ENCODE measurements around the gene FAM227A.
"Not testable (repeated sequence)": the region's sequence is repeated elsewhere in the genome, so short reads cannot be mapped to it uniquely, and the experiment has no call there.

Gene FAM227A

GRCh38 chr22:38611559-38611958, 44.6 kb downstream of the FAM227A start:
- no peak overlapping the region for H3K4me3 ChIP-seq
- H3K27ac ChIP-seq: no peak overlapping the region
- no peak overlapping the region for H3K9ac ChIP-seq (ENCODE audit: insufficient read length)
- no peaks in the 10 kb centered on the region for H3K36me3 ChIP-seq (ENCODE audit: insufficient read depth, low read length)
- no peak for TF ChIP-seq POLR2AphosphoS5 (IDR thresholded peaks at IDR 0.05; ENCODE audit: borderline replicate concordance, low read depth, low read length)
- no peak for TF ChIP-seq EZH2 (IDR thresholded peaks at IDR 0.05)
- no peak for TF ChIP-seq FOXP2 (optimal IDR thresholded peaks at IDR 0.05; ENCODE audit: control extremely low read depth, extremely low read length, insufficient read depth)
- DNase-seq (ENCODE audit: low read depth, low spot score): no peak
- H3K9me3 ChIP-seq (ENCODE audit: low read depth, low read length): no peaks in the 10 kb centered on the region

- Histone ChIP-seq H3K9ac (ENCODE audit: insufficient read length) (no peak overlapping the region), H3K27ac (no peak overlapping the region), H3K4me3 (no peak overlapping the region), H3K36me3 (ENCODE audit: insufficient read depth, low read length) (no peaks in the 10 kb centered on the region), H3K9me3 (ENCODE audit: low read depth, low read length) (no peaks in the 10 kb centered on the region)
- no peak for DNase-seq (ENCODE audit: low read depth, low spot score)
- TF ChIP-seq FOXP2 (optimal IDR thresholded peaks at IDR 0.05; ENCODE audit: control extremely low read depth, extremely low read length, insufficient read depth): no peak
- no peak for TF ChIP-seq POLR2AphosphoS5 (IDR thresholded peaks at IDR 0.05; ENCODE audit: borderline replicate concordance, low read depth, low read length)
- no peak for TF ChIP-seq EZH2 (IDR thresholded peaks at IDR 0.05)
Observed at GRCh38 chr22:38610234-38610633, 46.0 kb downstream of the FAM227A start.

GRCh38 chr22:38608992-38609750, 47.0 kb downstream of the FAM227A start:
- no peak for TF ChIP-seq POLR2AphosphoS5 (IDR thresholded peaks at IDR 0.05; ENCODE audit: borderline replicate concordance, low read depth, low read length)
- no peak for TF ChIP-seq EZH2 (IDR thresholded peaks at IDR 0.05)
- TF ChIP-seq FOXP2 (optimal IDR thresholded peaks at IDR 0.05; ENCODE audit: control extremely low read depth, extremely low read length, insufficient read depth): no peak
- Histone ChIP-seq H3K9me3 (ENCODE audit: low read depth, low read length) (no peaks in the 10 kb centered on the region), H3K9ac (ENCODE audit: insufficient read length) (no peak overlapping the region), H3K36me3 (ENCODE audit: insufficient read depth, low read length) (no peaks in the 10 kb centered on the region), H3K4me3 (no peak overlapping the region), H3K27ac (no peak overlapping the region)
- DNase-seq (ENCODE audit: low read depth, low spot score): no peak

GRCh38 chr22:38607680-38608079, 48.5 kb downstream of the FAM227A start:
- DNase-seq (ENCODE audit: low read depth, low spot score): no peak
- TF ChIP-seq EZH2 (IDR thresholded peaks at IDR 0.05): no peak
- TF ChIP-seq FOXP2 (optimal IDR thresholded peaks at IDR 0.05; ENCODE audit: control extremely low read depth, extremely low read length, insufficient read depth): no peak
- TF ChIP-seq POLR2AphosphoS5 (IDR thresholded peaks at IDR 0.05; ENCODE audit: borderline replicate concordance, low read depth, low read length): no peak
- H3K4me3 ChIP-seq: no peak overlapping the region
- no peaks in the 10 kb centered on the region for H3K36me3 ChIP-seq (ENCODE audit: insufficient read depth, low read length)
- H3K9me3 ChIP-seq (ENCODE audit: low read depth, low read length): no peaks in the 10 kb centered on the region
- no peak overlapping the region for H3K9ac ChIP-seq (ENCODE audit: insufficient read length)
- no peak overlapping the region for H3K27ac ChIP-seq

GRCh38 chr22:38602166-38602565, 54.0 kb downstream of the FAM227A start:
- Histone ChIP-seq H3K4me3 (no peak overlapping the region), H3K36me3 (ENCODE audit: insufficient read depth, low read length) (no peaks in the 10 kb centered on the region), H3K9me3 (ENCODE audit: low read depth, low read length) (no peaks in the 10 kb centered on the region), H3K9ac (ENCODE audit: insufficient read length) (no peak overlapping the region), H3K27ac (no peak overlapping the region)
- no peak for DNase-seq (ENCODE audit: low read depth, low spot score)
- TF ChIP-seq EZH2 (IDR thresholded peaks at IDR 0.05) (no peak), POLR2AphosphoS5 (IDR thresholded peaks at IDR 0.05; ENCODE audit: borderline replicate concordance, low read depth, low read length) (no peak), FOXP2 (optimal IDR thresholded peaks at IDR 0.05; ENCODE audit: control extremely low read depth, extremely low read length, insufficient read depth) (no peak)

- no peaks in the 10 kb centered on the region for H3K36me3 ChIP-seq (ENCODE audit: insufficient read depth, low read length)
- no peak for DNase-seq (ENCODE audit: low read depth, low spot score)
- H3K4me3 ChIP-seq: no peak overlapping the region
- H3K9ac ChIP-seq (ENCODE audit: insufficient read length): no peak overlapping the region
- H3K9me3 ChIP-seq (ENCODE audit: low read depth, low read length): no peaks in the 10 kb centered on the region
- TF ChIP-seq FOXP2 (optimal IDR thresholded peaks at IDR 0.05; ENCODE audit: control extremely low read depth, extremely low read length, insufficient read depth): no peak
- no peak for TF ChIP-seq EZH2 (IDR thresholded peaks at IDR 0.05)
- no peak for TF ChIP-seq POLR2AphosphoS5 (IDR thresholded peaks at IDR 0.05; ENCODE audit: borderline replicate concordance, low read depth, low read length)
- H3K27ac ChIP-seq: no peak overlapping the region
Observed at GRCh38 chr22:38601221-38601764, 54.9 kb downstream of the FAM227A start.

- TF ChIP-seq EZH2 (IDR thresholded peaks at IDR 0.05) (no peak), POLR2AphosphoS5 (IDR thresholded peaks at IDR 0.05; ENCODE audit: borderline replicate concordance, low read depth, low read length) (no peak), FOXP2 (optimal IDR thresholded peaks at IDR 0.05; ENCODE audit: control extremely low read depth, extremely low read length, insufficient read depth) (no peak)
- no peak overlapping the region for H3K27ac ChIP-seq
- no peaks in the 10 kb centered on the region for H3K36me3 ChIP-seq (ENCODE audit: insufficient read depth, low read length)
- H3K9ac ChIP-seq (ENCODE audit: insufficient read length): no peak overlapping the region
- no peak overlapping the region for H3K4me3 ChIP-seq
- DNase-seq (ENCODE audit: low read depth, low spot score): no peak
- H3K9me3 ChIP-seq (ENCODE audit: low read depth, low read length): no peaks in the 10 kb centered on the region
Observed at GRCh38 chr22:38599466-38599865, 56.7 kb downstream of the FAM227A start.

- not testable (repeated sequence) for H3K9ac ChIP-seq (ENCODE audit: insufficient read length); DNase-seq (ENCODE audit: low read depth, low spot score); H3K27ac ChIP-seq; H3K9me3 ChIP-seq (ENCODE audit: low read depth, low read length); H3K36me3 ChIP-seq (ENCODE audit: insufficient read depth, low read length); H3K4me3 ChIP-seq
Observed at GRCh38 chr22:38582923-38583322, 73.3 kb downstream of the FAM227A start.

GRCh38 chr22:38578505-38578904, 77.7 kb downstream of the FAM227A start:
- H3K9me3 ChIP-seq (ENCODE audit: low read depth, low read length): no peaks in the 10 kb centered on the region
- no peak for DNase-seq (ENCODE audit: low read depth, low spot score)
- no peak overlapping the region for H3K4me3 ChIP-seq
- H3K9ac ChIP-seq (ENCODE audit: insufficient read length): no peak overlapping the region
- TF ChIP-seq EZH2 (IDR thresholded peaks at IDR 0.05) (no peak), FOXP2 (optimal IDR thresholded peaks at IDR 0.05; ENCODE audit: control extremely low read depth, extremely low read length, insufficient read depth) (no peak), POLR2AphosphoS5 (IDR thresholded peaks at IDR 0.05; ENCODE audit: borderline replicate concordance, low read depth, low read length) (no peak)
- H3K27ac ChIP-seq: no peak overlapping the region
- H3K36me3 ChIP-seq (ENCODE audit: insufficient read depth, low read length): no peaks in the 10 kb centered on the region

Data from SK-N-MC (cell line).